Endothelial cell of umbilical vein (primary cell): Measurements from ENCODE around the gene CPTP. TPM values are rescaled to one million over a fixed set of nuclear protein-coding genes. Genes with fewer than 3 reads are reported as not detected.

Source experiments
- BruUV-seq: library from RNA; stranded (reverse); fragments of 400-500 nt; replicated peaks from 2 replicates; lab custom pipeline; 2021; lab: Mats Ljungman, UMichigan
- CTCF ChIA-PET: fragments of 300-600, 350-600 bp; sonication (Branson Sonifier 250); formaldehyde crosslinking; loops from one replicate; lab custom pipeline; 2021; ENCODE audit warnings: antibody characterized with exemption, inconsistent platforms; lab: Charles Lee
- POLR2A ChIA-PET: fragments of 300-600, 350-600 bp; sonication (Branson Sonifier 250); formaldehyde crosslinking; loops from one replicate; lab custom pipeline; 2021; ENCODE audit warnings: antibody characterized with exemption, inconsistent platforms; lab: Charles Lee
- DNase-seq: peaks from one replicate; pipeline ENCODE4 v3.0.0-alpha.2; 2011; ENCODE audit warnings: low read depth, low spot score
- FAIRE-seq: peaks from 2 replicates; lab custom pipeline; 2011; peaks lifted over from hg19 to GRCh38; lab: Jason Lieb, UNC
- H2AFZ ChIP-seq: 2 replicates; pipeline ENCODE4 v1.6.0; 2012; ENCODE audit warnings: low read depth, low read length, control low read depth, inconsistent platforms
- H3K27ac ChIP-seq: 2 replicates; pipeline ENCODE4 v1.5.1; 2011; ENCODE audit warnings: low read depth, mild to moderate bottlenecking, control low read depth, low read length, moderate library complexity; ENCODE audit not compliant: insufficient read depth
- H3K27me3 ChIP-seq, 2 experiments: 2 replicates each; pipeline versions ENCODE4 v1.6.0 to v1.6.1; 2011; ENCODE audit warnings: low read length in 2 of 2, mixed read lengths in 1 of 2; ENCODE audit not compliant: control insufficient read depth in 2 of 2, insufficient read depth in 2 of 2
- H3K36me3 ChIP-seq, 2 experiments: 2 replicates in 1 of 2; 3 replicates in 1 of 2; pipeline ENCODE4 v1.5.1; 2011; ENCODE audit warnings: low read length in 2 of 2, mild to moderate bottlenecking in 1 of 2, moderate library complexity in 1 of 2; ENCODE audit not compliant: control insufficient read depth in 2 of 2, insufficient read depth in 2 of 2; ENCODE audit errors: extremely low read depth in 1 of 2
- H3K4me1 ChIP-seq: 3 replicates; pipeline ENCODE4 v1.5.1; 2011; ENCODE audit warnings: mild to moderate bottlenecking, low read length; ENCODE audit not compliant: control insufficient read depth, insufficient read depth; ENCODE audit errors: extremely low read depth
- H3K4me2 ChIP-seq: 2 replicates; pipeline ENCODE4 v1.6.1; 2011; ENCODE audit warnings: low read length, control low read depth, mixed read lengths; ENCODE audit not compliant: insufficient read depth
- H3K4me3 ChIP-seq, 3 experiments: fragments of 200-600 bp in 1 of 3; sonication (generic), shearing (Covaris generic) in 1 of 3; replicated peaks in 1 of 3; 2 replicates each; pipeline ENCODE4 v1.5.1; 2011 to 2016; ENCODE audit warnings: control low read depth in 3 of 3, low read length in 3 of 3, mild to moderate bottlenecking in 2 of 3, inconsistent platforms in 1 of 3, low read depth in 1 of 3, moderate library complexity in 1 of 3; ENCODE audit not compliant: insufficient read depth in 1 of 3
- H3K79me2 ChIP-seq: 2 replicates; pipeline ENCODE4 v1.6.0; 2012; ENCODE audit warnings: low read length, inconsistent platforms; ENCODE audit not compliant: control insufficient read depth, insufficient read depth
- H3K9ac ChIP-seq: replicated peaks from 2 replicates; pipeline ENCODE3; 2011; ENCODE audit warnings: low read length, control low read depth; ENCODE audit not compliant: insufficient read depth; ENCODE audit errors: extremely low read depth
- H3K9me1 ChIP-seq: replicated peaks from 3 replicates; pipeline ENCODE4 v1.6.0; 2011; ENCODE audit warnings: mild to moderate bottlenecking, low read length; ENCODE audit not compliant: control insufficient read depth, insufficient read depth; ENCODE audit errors: extremely low read depth
- H3K9me3 ChIP-seq: replicated peaks from 2 replicates; pipeline ENCODE4 v1.5.1; 2012; ENCODE audit warnings: low read length, inconsistent platforms; ENCODE audit not compliant: control insufficient read depth, insufficient read depth
- H4K20me1 ChIP-seq: replicated peaks from 2 replicates; pipeline ENCODE3; 2011; ENCODE audit warnings: mild to moderate bottlenecking, low read length; ENCODE audit not compliant: control insufficient read depth, insufficient read depth; ENCODE audit errors: extremely low read depth
- EZH2 ChIP-seq: IDR thresholded peaks from 2 replicates; pipeline ENCODE4 v1.6.1; 2012; ENCODE audit warnings: borderline replicate concordance, low read depth, mild to moderate bottlenecking, moderate library complexity, low read length, inconsistent platforms; ENCODE audit not compliant: severe bottlenecking
- FOS ChIP-seq: IDR thresholded peaks from 2 replicates; pipeline ENCODE4 v1.6.1; 2011; ENCODE audit warnings: mild to moderate bottlenecking, low read length, moderate library complexity, borderline replicate concordance; ENCODE audit not compliant: insufficient read depth
- GATA2 ChIP-seq: IDR thresholded peaks from 2 replicates; pipeline ENCODE4 v1.7.0; 2011; ENCODE audit warnings: low read depth, mild to moderate bottlenecking, moderate library complexity, mixed read lengths, low read length; ENCODE audit not compliant: insufficient read length, insufficient read depth
- JUN ChIP-seq: IDR thresholded peaks from 2 replicates; pipeline ENCODE4 v1.6.1; 2011; ENCODE audit warnings: borderline replicate concordance, low read depth; ENCODE audit not compliant: insufficient read length, insufficient read depth
- MYC ChIP-seq: IDR thresholded peaks from one replicate; pipeline ENCODE4 v1.6.1; 2011; ENCODE audit warnings: mild to moderate bottlenecking, low read depth, low read length
- POLR2A ChIP-seq: IDR thresholded peaks from 2 replicates; pipeline ENCODE4 v1.6.1; 2012; ENCODE audit warnings: low read depth, mild to moderate bottlenecking, control low read depth, low read length
- POLR2AphosphoS5 ChIP-seq: IDR thresholded peaks from 2 replicates; pipeline ENCODE4 v1.6.1; 2012; ENCODE audit warnings: low read depth, mild to moderate bottlenecking, control low read depth, low read length, moderate library complexity; ENCODE audit not compliant: insufficient read depth
- dilution Hi-C: fragments of 300-500 bp; cut with MboI; formaldehyde crosslinking; loops from one replicate; pipeline ENCODE4 v1.15.0; 2019; ENCODE audit warnings: low sequenced_read_pairs; ENCODE audit not compliant: extremely low pct_ligation_motif_present
- intact Hi-C: fragments of 100-400 bp; cut with micrococcal nuclease; formaldehyde crosslinking; loops from one replicate; pipeline ENCODE4 v1.10.0; 2022
- polyA plus RNA-seq, 4 experiments: library from polyadenylated mRNA; depleted of rRNA in 3 of 4; stranded (reverse) in 3 of 4; unstranded in 1 of 4; fragments of >200 nt; gene quantifications; 2 replicates each; pipeline versions ENCODE4 v1.2.1 to v1.2.3, GENCODE V29; 2011 to 2012; ENCODE audit warnings: missing spikeins in 1 of 4
- total RNA-seq: library from RNA; stranded (reverse); gene quantifications from 2 replicates; pipeline ENCODE4 v1.2.3, GENCODE V29; 2021
- TF ChIP-seq, protein P1 (sequence below), 2 donors: IDR thresholded peaks; 1 replicate in 1 of 2; 2 replicates in 1 of 2; pipeline ENCODE4 v1.5.1; 2011; ENCODE audit warnings: low read length in 2 of 2, mild to moderate bottlenecking in 2 of 2, moderate library complexity in 2 of 2, control low read depth in 1 of 2, inconsistent platforms in 1 of 2, low read depth in 1 of 2; ENCODE audit not compliant: insufficient read depth in 1 of 2; ENCODE audit errors: extremely low read depth in 1 of 2
- TF ChIP-seq, protein P2 (sequence below): IDR thresholded peaks from 2 replicates; pipeline ENCODE4 v1.6.1; 2011; ENCODE audit not compliant: insufficient read depth, insufficient read length

CPTP gene
- total and polyA plus RNA-seq, 2 donors (not counting 3 experiments of a cell fraction or from before 2014, with no cell fraction given): 20.9 to 29.5 TPM

DNA sequence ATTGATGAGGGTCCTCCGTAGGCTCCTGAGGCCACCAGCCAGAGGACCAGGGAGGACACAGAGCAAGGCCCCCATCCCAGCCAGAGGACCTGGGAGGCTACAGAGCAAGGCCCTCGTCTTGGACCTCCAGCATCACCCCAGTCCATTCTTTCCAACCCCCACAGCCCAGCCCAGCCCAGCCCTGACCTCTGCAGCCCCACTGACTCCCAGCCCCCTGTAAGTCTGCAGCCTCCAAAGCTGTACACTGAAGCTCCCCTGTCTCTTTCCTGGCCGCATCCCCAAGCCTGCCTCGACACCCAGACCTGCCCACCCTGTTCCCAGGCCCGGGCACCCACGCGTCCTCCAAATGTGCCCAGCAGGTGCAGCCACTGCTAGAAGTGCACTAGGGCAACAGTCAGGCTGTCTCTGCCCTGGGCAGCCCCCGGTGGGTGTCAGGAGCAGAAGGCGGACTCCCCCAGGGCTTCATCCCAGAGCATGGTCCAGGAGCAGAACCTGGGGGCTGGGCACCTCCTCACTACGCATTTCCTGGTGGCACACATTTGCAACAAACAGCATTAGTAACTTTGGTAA lies 22.5 kb downstream of the CPTP start:
- Histone ChIP-seq H3K4me2 (peak overlapping the region; percentile 78), H3K9ac (no peak overlapping the region), H3K36me3 (no peaks in the 10 kb centered on the region), H3K79me2 (peaks cover 33% of the 10 kb centered on the region), H3K9me3 (no peaks in the 10 kb centered on the region), H3K4me1 (peaks cover 10% of the 10 kb centered on the region), H3K4me3 (no peak overlapping the region), H2AFZ (no peak overlapping the region), H3K27me3 (no peaks in the 10 kb centered on the region), H4K20me1 (no peaks in the 10 kb centered on the region), H3K27ac (no peak overlapping the region), H3K9me1 (no peaks in the 10 kb centered on the region)
- ChIA-PET POLR2A (no interaction called here), CTCF (interaction anchor here (1.0 to 2.0 kb wide), 5 partner anchors 11 to 224 kb away, joined by 3 to 6 read pairs (median 4); no protein-coding TSS in a partner anchor)
- DNase-seq: no peak
- TF ChIP-seq POLR2A: no peak
- no peak for TF ChIP-seq FOS
- TF ChIP-seq, protein P1, sequence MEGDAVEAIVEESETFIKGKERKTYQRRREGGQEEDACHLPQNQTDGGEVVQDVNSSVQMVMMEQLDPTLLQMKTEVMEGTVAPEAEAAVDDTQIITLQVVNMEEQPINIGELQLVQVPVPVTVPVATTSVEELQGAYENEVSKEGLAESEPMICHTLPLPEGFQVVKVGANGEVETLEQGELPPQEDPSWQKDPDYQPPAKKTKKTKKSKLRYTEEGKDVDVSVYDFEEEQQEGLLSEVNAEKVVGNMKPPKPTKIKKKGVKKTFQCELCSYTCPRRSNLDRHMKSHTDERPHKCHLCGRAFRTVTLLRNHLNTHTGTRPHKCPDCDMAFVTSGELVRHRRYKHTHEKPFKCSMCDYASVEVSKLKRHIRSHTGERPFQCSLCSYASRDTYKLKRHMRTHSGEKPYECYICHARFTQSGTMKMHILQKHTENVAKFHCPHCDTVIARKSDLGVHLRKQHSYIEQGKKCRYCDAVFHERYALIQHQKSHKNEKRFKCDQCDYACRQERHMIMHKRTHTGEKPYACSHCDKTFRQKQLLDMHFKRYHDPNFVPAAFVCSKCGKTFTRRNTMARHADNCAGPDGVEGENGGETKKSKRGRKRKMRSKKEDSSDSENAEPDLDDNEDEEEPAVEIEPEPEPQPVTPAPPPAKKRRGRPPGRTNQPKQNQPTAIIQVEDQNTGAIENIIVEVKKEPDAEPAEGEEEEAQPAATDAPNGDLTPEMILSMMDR (IDR thresholded peaks at IDR 0.05; ENCODE audit: extremely low read depth in 1 of 2, insufficient read depth in 1 of 2, low read depth in 1 of 2, low read length in 2 of 2): no peak
- TF ChIP-seq, protein P2, sequence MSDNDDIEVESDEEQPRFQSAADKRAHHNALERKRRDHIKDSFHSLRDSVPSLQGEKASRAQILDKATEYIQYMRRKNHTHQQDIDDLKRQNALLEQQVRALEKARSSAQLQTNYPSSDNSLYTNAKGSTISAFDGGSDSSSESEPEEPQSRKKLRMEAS: no peak
- TF ChIP-seq MYC: no peak
- no peak for TF ChIP-seq EZH2
- TF ChIP-seq GATA2: no peak
- TF ChIP-seq JUN: no peak
- TF ChIP-seq POLR2AphosphoS5: no peak
- BruUV-seq: no TSS peak
- dilution Hi-C loops (no loop called here), intact Hi-C loops (no loop called here)
- no peak for FAIRE-seq
